ENCODE data around the gene CACNA1C. TPM values are rescaled to one million over a fixed set of nuclear protein-coding genes. Genes with fewer than 3 reads are reported as not detected.

CACNA1C gene
- polyA plus RNA-seq, 1 donor = 11.4 TPM

- no peak for DNase-seq
Observed at GRCh38 chr12:2627076-2627834, 574.5 kb downstream of the CACNA1C start.

GRCh38 chr12:2627835-2628191 lies 575.0 kb downstream of the CACNA1C start:
- no peak for DNase-seq

- DNase-seq = no peak
Observed at GRCh38 chr12:2628401-2628800, 575.6 kb downstream of the CACNA1C start.

GRCh38 chr12:2629051-2629450 lies 576.3 kb downstream of the CACNA1C start:
- no peak for DNase-seq

- no peak for DNase-seq
Observed at GRCh38 chr12:2631653-2632350, 579.0 kb downstream of the CACNA1C start.

GRCh38 chr12:2633176-2633824 lies 580.5 kb downstream of the CACNA1C start:
- no peak for DNase-seq

GRCh38 chr12:2633825-2634200 lies 581.0 kb downstream of the CACNA1C start:
- DNase-seq = no peak

- DNase-seq = no peak
Observed at GRCh38 chr12:2634471-2634870, 581.7 kb downstream of the CACNA1C start.

- DNase-seq = no peak
Observed at GRCh38 chr12:2636741-2637340, 584.1 kb downstream of the CACNA1C start.

GRCh38 chr12:2637371-2637770 lies 584.6 kb downstream of the CACNA1C start:
- no peak for DNase-seq

GRCh38 chr12:2638273-2639019 lies 585.7 kb downstream of the CACNA1C start:
- no peak for DNase-seq

- no peak for DNase-seq
Observed at GRCh38 chr12:2639020-2639298, 586.2 kb downstream of the CACNA1C start.

GRCh38 chr12:2640281-2640680 lies 587.5 kb downstream of the CACNA1C start:
- DNase-seq = no peak

GRCh38 chr12:2640709-2641108 lies 587.9 kb downstream of the CACNA1C start:
- no peak for DNase-seq

GRCh38 chr12:2641207-2641606 lies 588.4 kb downstream of the CACNA1C start:
- no peak for DNase-seq

- no peak for DNase-seq
Observed at GRCh38 chr12:2641761-2642160, 589.0 kb downstream of the CACNA1C start.

GRCh38 chr12:2642176-2642892 lies 589.5 kb downstream of the CACNA1C start:
- DNase-seq = no peak

GRCh38 chr12:2642896-2643425 lies 590.2 kb downstream of the CACNA1C start:
- DNase-seq = no peak

- no peak for DNase-seq
Observed at GRCh38 chr12:2643576-2644135, 590.9 kb downstream of the CACNA1C start.

GRCh38 chr12:2644683-2645405 lies 592.1 kb downstream of the CACNA1C start:
- no peak for DNase-seq
